Measurements from ENCODE around the gene SELP. TPM values are rescaled to one million over a fixed set of nuclear protein-coding genes. Genes with fewer than 3 reads are reported as not detected.

Gene SELP
- total and polyA plus RNA-seq, 2 of the 13 experiments (the other 11 are each of a cell fraction or from before 2014, with no cell fraction given): 0.11 TPM; not detected in 1

DNA sequence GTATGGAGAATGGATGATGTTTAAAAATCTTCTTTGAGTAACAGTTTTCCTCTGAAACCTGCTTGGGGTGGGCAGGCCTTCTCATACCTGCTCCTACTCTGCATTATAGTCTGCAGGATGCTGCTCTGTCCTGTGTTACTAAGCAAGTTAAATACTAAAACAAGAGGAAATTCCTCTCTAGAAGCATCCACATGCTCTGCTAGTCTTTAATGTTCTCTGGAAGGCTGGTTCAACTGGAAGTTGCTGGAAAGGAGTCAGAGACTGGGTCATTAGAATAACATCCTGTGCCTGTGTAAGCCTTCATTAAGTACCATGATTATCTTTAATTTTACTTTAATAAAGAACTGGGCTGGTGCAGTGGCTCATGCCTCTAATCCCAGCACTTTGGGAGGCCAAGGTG lies 5.8 kb downstream of the SELP start:
- peaks cover 2 to 8% of the 10 kb centered on the region in 2 experiments; a peak in 1 of 5 replicates for H3K27me3 ChIP-seq (ENCODE audit: control insufficient read depth in 1 of 2, insufficient read depth in 2 of 2, low read length in 2 of 2)
- no peaks in the 10 kb centered on the region for H3K9me3 ChIP-seq (ENCODE audit: low read length)
- ATAC-seq (no peak), DNase-seq (ENCODE audit: low spot score) (no peak), FAIRE-seq (no peak)
- no peaks in the 10 kb centered on the region for H3K4me1 ChIP-seq (ENCODE audit: insufficient read depth, low read length)
- H3K4me2 ChIP-seq (ENCODE audit: low read depth, low read length): no peak overlapping the region
- no peaks in the 10 kb centered on the region for H4K20me1 ChIP-seq (ENCODE audit: insufficient read depth, low read length)
- intact Hi-C loops (cut with micrococcal nuclease; ENCODE audit: unreplicated experiment): no loop called here
- POLR2A ChIA-PET: no interaction called here
- no peaks in the 10 kb centered on the region for H3K79me2 ChIP-seq (ENCODE audit: insufficient read depth, low read length)
- no peak overlapping the region for H3K27ac ChIP-seq (ENCODE audit: extremely low read length, insufficient read depth, low read length)
- no peak overlapping the region for H3K9ac ChIP-seq (ENCODE audit: insufficient read depth, low read depth, low read length)
- no peak overlapping the region for H3K4me3 ChIP-seq (replicated peaks in 1 of 3; ENCODE audit: insufficient read depth in 1 of 3, low read depth in 2 of 3, low read length in 3 of 3)
- BruUV-seq (replicated peaks): no TSS peak
- in situ Hi-C loops (cut with HindIII; ENCODE audit: extremely low pct_ligation_motif_present, low pct_unique_long_range_greater_than_20kb): no loop called here
- no peaks in the 10 kb centered on the region for H3K36me3 ChIP-seq (replicated peaks in 1 of 2; ENCODE audit: control insufficient read depth in 1 of 2, insufficient read depth in 2 of 2, low read length in 2 of 2)
- H2AFZ ChIP-seq (ENCODE audit: low read length): no peak overlapping the region
- CTCF ChIA-PET (ENCODE audit: low intra/inter-chr PET ratio, low total read pairs): no interaction called here
- no peak for TF ChIP-seq ZNF556 (CRISPR knock-in tag; IDR thresholded peaks at IDR 0.05; ENCODE audit: borderline replicate concordance)
- TF ChIP-seq EEA1 (CRISPR knock-in tag; IDR thresholded peaks at IDR 0.05; ENCODE audit: borderline replicate concordance): no peak
- no peak for TF ChIP-seq CREB1 (IDR thresholded peaks at IDR 0.05)
- no peak for TF ChIP-seq CREB1 (CRISPR knock-in tag; IDR thresholded peaks at IDR 0.05)
- TF ChIP-seq, protein P1, sequence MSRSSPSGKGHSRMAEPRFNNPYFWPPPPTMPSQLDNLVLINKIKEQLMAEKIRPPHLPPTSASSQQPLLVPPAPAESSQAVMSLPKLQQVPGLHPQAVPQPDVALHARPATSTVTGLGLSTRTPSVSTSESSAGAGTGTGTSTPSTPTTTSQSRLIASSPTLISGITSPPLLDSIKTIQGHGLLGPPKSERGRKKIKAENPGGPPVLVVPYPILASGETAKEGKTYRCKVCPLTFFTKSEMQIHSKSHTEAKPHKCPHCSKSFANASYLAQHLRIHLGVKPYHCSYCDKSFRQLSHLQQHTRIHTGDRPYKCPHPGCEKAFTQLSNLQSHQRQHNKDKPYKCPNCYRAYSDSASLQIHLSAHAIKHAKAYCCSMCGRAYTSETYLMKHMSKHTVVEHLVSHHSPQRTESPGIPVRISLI (CRISPR knock-in tag; IDR thresholded peaks at IDR 0.05; ENCODE audit: borderline replicate concordance): no peak
- no peak for TF ChIP-seq ZSCAN9 (CRISPR knock-in tag; IDR thresholded peaks at IDR 0.05; ENCODE audit: borderline replicate concordance)
- TF ChIP-seq, protein P2, sequence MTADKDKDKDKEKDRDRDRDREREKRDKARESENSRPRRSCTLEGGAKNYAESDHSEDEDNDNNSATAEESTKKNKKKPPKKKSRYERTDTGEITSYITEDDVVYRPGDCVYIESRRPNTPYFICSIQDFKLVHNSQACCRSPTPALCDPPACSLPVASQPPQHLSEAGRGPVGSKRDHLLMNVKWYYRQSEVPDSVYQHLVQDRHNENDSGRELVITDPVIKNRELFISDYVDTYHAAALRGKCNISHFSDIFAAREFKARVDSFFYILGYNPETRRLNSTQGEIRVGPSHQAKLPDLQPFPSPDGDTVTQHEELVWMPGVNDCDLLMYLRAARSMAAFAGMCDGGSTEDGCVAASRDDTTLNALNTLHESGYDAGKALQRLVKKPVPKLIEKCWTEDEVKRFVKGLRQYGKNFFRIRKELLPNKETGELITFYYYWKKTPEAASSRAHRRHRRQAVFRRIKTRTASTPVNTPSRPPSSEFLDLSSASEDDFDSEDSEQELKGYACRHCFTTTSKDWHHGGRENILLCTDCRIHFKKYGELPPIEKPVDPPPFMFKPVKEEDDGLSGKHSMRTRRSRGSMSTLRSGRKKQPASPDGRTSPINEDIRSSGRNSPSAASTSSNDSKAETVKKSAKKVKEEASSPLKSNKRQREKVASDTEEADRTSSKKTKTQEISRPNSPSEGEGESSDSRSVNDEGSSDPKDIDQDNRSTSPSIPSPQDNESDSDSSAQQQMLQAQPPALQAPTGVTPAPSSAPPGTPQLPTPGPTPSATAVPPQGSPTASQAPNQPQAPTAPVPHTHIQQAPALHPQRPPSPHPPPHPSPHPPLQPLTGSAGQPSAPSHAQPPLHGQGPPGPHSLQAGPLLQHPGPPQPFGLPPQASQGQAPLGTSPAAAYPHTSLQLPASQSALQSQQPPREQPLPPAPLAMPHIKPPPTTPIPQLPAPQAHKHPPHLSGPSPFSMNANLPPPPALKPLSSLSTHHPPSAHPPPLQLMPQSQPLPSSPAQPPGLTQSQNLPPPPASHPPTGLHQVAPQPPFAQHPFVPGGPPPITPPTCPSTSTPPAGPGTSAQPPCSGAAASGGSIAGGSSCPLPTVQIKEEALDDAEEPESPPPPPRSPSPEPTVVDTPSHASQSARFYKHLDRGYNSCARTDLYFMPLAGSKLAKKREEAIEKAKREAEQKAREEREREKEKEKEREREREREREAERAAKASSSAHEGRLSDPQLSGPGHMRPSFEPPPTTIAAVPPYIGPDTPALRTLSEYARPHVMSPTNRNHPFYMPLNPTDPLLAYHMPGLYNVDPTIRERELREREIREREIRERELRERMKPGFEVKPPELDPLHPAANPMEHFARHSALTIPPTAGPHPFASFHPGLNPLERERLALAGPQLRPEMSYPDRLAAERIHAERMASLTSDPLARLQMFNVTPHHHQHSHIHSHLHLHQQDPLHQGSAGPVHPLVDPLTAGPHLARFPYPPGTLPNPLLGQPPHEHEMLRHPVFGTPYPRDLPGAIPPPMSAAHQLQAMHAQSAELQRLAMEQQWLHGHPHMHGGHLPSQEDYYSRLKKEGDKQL (CRISPR knock-in tag; IDR thresholded peaks at IDR 0.05; ENCODE audit: low read depth): no peak
- TF ChIP-seq, protein P3, sequence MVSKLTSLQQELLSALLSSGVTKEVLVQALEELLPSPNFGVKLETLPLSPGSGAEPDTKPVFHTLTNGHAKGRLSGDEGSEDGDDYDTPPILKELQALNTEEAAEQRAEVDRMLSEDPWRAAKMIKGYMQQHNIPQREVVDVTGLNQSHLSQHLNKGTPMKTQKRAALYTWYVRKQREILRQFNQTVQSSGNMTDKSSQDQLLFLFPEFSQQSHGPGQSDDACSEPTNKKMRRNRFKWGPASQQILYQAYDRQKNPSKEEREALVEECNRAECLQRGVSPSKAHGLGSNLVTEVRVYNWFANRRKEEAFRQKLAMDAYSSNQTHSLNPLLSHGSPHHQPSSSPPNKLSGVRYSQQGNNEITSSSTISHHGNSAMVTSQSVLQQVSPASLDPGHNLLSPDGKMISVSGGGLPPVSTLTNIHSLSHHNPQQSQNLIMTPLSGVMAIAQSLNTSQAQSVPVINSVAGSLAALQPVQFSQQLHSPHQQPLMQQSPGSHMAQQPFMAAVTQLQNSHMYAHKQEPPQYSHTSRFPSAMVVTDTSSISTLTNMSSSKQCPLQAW (CRISPR knock-in tag; IDR thresholded peaks at IDR 0.05): no peak
- TF ChIP-seq SMC3 (IDR thresholded peaks at IDR 0.05; ENCODE audit: low read length): no peak
- TF ChIP-seq, protein P4, sequence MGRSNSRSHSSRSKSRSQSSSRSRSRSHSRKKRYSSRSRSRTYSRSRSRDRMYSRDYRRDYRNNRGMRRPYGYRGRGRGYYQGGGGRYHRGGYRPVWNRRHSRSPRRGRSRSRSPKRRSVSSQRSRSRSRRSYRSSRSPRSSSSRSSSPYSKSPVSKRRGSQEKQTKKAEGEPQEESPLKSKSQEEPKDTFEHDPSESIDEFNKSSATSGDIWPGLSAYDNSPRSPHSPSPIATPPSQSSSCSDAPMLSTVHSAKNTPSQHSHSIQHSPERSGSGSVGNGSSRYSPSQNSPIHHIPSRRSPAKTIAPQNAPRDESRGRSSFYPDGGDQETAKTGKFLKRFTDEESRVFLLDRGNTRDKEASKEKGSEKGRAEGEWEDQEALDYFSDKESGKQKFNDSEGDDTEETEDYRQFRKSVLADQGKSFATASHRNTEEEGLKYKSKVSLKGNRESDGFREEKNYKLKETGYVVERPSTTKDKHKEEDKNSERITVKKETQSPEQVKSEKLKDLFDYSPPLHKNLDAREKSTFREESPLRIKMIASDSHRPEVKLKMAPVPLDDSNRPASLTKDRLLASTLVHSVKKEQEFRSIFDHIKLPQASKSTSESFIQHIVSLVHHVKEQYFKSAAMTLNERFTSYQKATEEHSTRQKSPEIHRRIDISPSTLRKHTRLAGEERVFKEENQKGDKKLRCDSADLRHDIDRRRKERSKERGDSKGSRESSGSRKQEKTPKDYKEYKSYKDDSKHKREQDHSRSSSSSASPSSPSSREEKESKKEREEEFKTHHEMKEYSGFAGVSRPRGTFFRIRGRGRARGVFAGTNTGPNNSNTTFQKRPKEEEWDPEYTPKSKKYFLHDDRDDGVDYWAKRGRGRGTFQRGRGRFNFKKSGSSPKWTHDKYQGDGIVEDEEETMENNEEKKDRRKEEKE (IDR thresholded peaks at IDR 0.05): no peak
- TF ChIP-seq KLF6 (CRISPR knock-in tag; IDR thresholded peaks at IDR 0.05): no peak
- TF ChIP-seq, protein P5, sequence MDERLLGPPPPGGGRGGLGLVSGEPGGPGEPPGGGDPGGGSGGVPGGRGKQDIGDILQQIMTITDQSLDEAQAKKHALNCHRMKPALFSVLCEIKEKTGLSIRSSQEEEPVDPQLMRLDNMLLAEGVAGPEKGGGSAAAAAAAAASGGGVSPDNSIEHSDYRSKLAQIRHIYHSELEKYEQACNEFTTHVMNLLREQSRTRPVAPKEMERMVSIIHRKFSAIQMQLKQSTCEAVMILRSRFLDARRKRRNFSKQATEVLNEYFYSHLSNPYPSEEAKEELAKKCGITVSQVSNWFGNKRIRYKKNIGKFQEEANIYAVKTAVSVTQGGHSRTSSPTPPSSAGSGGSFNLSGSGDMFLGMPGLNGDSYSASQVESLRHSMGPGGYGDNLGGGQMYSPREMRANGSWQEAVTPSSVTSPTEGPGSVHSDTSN (CRISPR knock-in tag; IDR thresholded peaks at IDR 0.05): no peak
- TF ChIP-seq ZNF766 (CRISPR knock-in tag; IDR thresholded peaks at IDR 0.05; ENCODE audit: borderline replicate concordance): no peak
- TF ChIP-seq TP53 (CRISPR knock-in tag; conservative IDR thresholded peaks at IDR 0.05): no peak

Data from HepG2 (cell line).